Measurements from ENCODE around the gene TANC2.

TANC2 gene

DNA sequence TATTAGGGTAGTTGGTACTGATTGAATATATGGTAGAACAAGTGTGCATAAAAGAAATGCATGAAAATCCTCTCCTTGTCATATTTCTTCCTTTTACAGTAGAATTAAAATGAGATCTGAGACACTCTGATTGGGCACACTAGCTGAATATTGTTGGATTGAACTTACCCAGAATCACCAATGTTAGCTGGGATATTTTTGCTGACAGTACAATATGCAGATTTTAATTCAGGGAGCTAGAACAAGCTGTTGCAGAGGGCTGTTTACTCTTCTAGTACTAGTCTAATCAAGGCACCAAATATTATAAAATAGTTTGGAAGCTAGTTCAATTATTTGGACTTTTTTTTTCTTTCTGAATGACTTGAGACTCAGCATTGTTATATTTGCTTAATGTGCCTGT lies 4.6 kb downstream of the TANC2 start:
- no peaks in the 10 kb centered on the region for H3K36me3 ChIP-seq (ENCODE audit: control insufficient read depth in 2 of 2, insufficient read depth in 1 of 2, low read length in 2 of 2)
- H3K27ac ChIP-seq (ENCODE audit: extremely low read depth, low read depth, low read length) = no peak overlapping the region
- POLR2A ChIA-PET = no interaction called here
- TF ChIP-seq, protein P1, sequence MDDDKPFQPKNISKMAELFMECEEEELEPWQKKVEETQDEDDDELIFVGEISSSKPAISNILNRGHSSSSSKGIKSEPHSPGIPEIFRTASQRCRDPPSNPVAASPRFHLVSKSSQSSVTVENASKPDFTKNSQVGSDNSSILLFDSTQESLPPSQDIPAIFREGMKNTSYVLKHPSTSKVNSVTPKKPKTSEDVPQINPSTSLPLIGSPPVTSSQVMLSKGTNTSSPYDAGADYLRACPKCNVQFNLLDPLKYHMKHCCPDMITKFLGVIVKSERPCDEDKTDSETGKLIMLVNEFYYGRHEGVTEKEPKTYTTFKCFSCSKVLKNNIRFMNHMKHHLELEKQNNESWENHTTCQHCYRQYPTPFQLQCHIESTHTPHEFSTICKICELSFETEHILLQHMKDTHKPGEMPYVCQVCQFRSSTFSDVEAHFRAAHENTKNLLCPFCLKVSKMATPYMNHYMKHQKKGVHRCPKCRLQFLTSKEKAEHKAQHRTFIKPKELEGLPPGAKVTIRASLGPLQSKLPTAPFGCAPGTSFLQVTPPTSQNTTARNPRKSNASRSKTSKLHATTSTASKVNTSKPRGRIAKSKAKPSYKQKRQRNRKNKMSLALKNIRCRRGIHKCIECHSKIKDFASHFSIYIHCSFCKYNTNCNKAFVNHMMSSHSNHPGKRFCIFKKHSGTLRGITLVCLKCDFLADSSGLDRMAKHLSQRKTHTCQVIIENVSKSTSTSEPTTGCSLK (tag by site-specific recombination; IDR thresholded peaks at IDR 0.05) = no peak
- TF ChIP-seq ZNF112 (tag by site-specific recombination; IDR thresholded peaks at IDR 0.05) (no peak), ZFP3 (tag by site-specific recombination; IDR thresholded peaks at IDR 0.05; ENCODE audit: low read depth) (no peak), ZNF518A (tag by site-specific recombination; conservative IDR thresholded peaks at IDR 0.05; ENCODE audit: low read depth) (no peak)
- peaks cover 12% of the 10 kb centered on the region for H3K4me1 ChIP-seq (ENCODE audit: control insufficient read depth, insufficient read depth, low read length)
- CTCF ChIA-PET = interaction anchor here (0.6 to 2.3 kb wide), 7 partner anchors 10 to 549 kb away, joined by 3 to 6 read pairs (median 4); no protein-coding TSS in a partner anchor
- no peaks in the 10 kb centered on the region for H3K9me3 ChIP-seq (ENCODE audit: control insufficient read depth, insufficient read depth, low read depth, low read length)
- no peak overlapping the region for H3K4me3 ChIP-seq (ENCODE audit: low read depth, low read length)

GRCh38 chr17:62971853-62972252 lies 5.8 kb downstream of the TANC2 start:
- no peak for TF ChIP-seq ZBTB8A (tag by site-specific recombination; IDR thresholded peaks at IDR 0.05)
- TF ChIP-seq ZNF174 (tag by site-specific recombination; IDR thresholded peaks at IDR 0.05) = no peak
- TF ChIP-seq ZNF585B (tag by site-specific recombination; IDR thresholded peaks at IDR 0.05) = no peak
- TF ChIP-seq YY1 (tag by site-specific recombination; IDR thresholded peaks at IDR 0.05) = no peak
- TF ChIP-seq ZBTB1 (tag by site-specific recombination; IDR thresholded peaks at IDR 0.05) = no peak
- TF ChIP-seq ZNF366 (tag by site-specific recombination; conservative IDR thresholded peaks at IDR 0.05) = no peak
- no peak for TF ChIP-seq ZNF623 (tag by site-specific recombination; IDR thresholded peaks at IDR 0.05)
- TF ChIP-seq OVOL3 (tag by site-specific recombination; IDR thresholded peaks at IDR 0.05) = no peak
- no peak for TF ChIP-seq OSR2 (tag by site-specific recombination; IDR thresholded peaks at IDR 0.05)
- TF ChIP-seq ZNF837 (tag by site-specific recombination; IDR thresholded peaks at IDR 0.05) = no peak
- no peak for TF ChIP-seq YY2 (tag by site-specific recombination; IDR thresholded peaks at IDR 0.05)
- TF ChIP-seq ZNF426 (tag by site-specific recombination; IDR thresholded peaks at IDR 0.05) = no peak
- TF ChIP-seq GLIS1 (tag by site-specific recombination; IDR thresholded peaks at IDR 0.05) = no peak
- Histone ChIP-seq H3K4me1 (ENCODE audit: control insufficient read depth, insufficient read depth, low read length) (peaks cover 12% of the 10 kb centered on the region), H3K36me3 (ENCODE audit: control insufficient read depth in 2 of 2, insufficient read depth in 1 of 2, low read length in 2 of 2) (no peaks in the 10 kb centered on the region), H3K9me3 (ENCODE audit: control insufficient read depth, insufficient read depth, low read depth, low read length) (no peaks in the 10 kb centered on the region), H3K27ac (ENCODE audit: extremely low read depth, low read depth, low read length) (no peak overlapping the region), H3K4me3 (ENCODE audit: low read depth, low read length) (no peak overlapping the region)
- ChIA-PET POLR2A (no interaction called here), CTCF (interaction anchor here (1.1 to 2.3 kb wide), 3 partner anchors 8 to 550 kb away, joined by 3 to 6 read pairs (median 6); no protein-coding TSS in a partner anchor)
